Globus pallidus (tissue), 1 donor: ENCODE data around the gene LRMDA.

ENCODE experiments used
- DNase-seq: peaks from one replicate; pipeline ENCODE4 v3.0.0-alpha.2; 2015; ENCODE audit warnings: low spot score

Gene LRMDA

GRCh38 chr10:76338187-76338586 lies 906.8 kb downstream of the LRMDA start:
- no peak for DNase-seq

GRCh38 chr10:76341740-76342139 lies 910.3 kb downstream of the LRMDA start:
- no peak for DNase-seq

GRCh38 chr10:76342996-76343395 lies 911.6 kb downstream of the LRMDA start:
- no peak for DNase-seq

- no peak for DNase-seq
Observed at GRCh38 chr10:76347832-76348231, 916.4 kb downstream of the LRMDA start.

GRCh38 chr10:76350583-76350982 lies 919.2 kb downstream of the LRMDA start:
- no peak for DNase-seq

- no peak for DNase-seq
Observed at GRCh38 chr10:76352300-76352699, 920.9 kb downstream of the LRMDA start.

- no peak for DNase-seq
Observed at GRCh38 chr10:76353237-76353851, 921.9 kb downstream of the LRMDA start.

- no peak for DNase-seq
Observed at GRCh38 chr10:76354212-76354738, 922.9 kb downstream of the LRMDA start.

- no peak for DNase-seq
Observed at GRCh38 chr10:76354921-76355320, 923.5 kb downstream of the LRMDA start.

- no peak for DNase-seq
Observed at GRCh38 chr10:76356557-76356956, 925.1 kb downstream of the LRMDA start.

- no peak for DNase-seq
Observed at GRCh38 chr10:76357726-76358415, 926.4 kb downstream of the LRMDA start.

GRCh38 chr10:76358743-76359395 lies 927.4 kb downstream of the LRMDA start:
- DNase-seq, result no peak

GRCh38 chr10:76375761-76376160 lies 944.3 kb downstream of the LRMDA start:
- no peak for DNase-seq

GRCh38 chr10:76382381-76382851 lies 951.0 kb downstream of the LRMDA start:
- DNase-seq, result no peak

- no peak for DNase-seq
Observed at GRCh38 chr10:76388321-76389023, 957.0 kb downstream of the LRMDA start.

GRCh38 chr10:76393875-76394706 lies 962.7 kb downstream of the LRMDA start:
- no peak for DNase-seq

GRCh38 chr10:76394707-76395042 lies 963.3 kb downstream of the LRMDA start:
- no peak for DNase-seq

GRCh38 chr10:76395251-76395650 lies 963.8 kb downstream of the LRMDA start:
- no peak for DNase-seq

- DNase-seq, result no peak
Observed at GRCh38 chr10:76396134-76396533, 964.7 kb downstream of the LRMDA start.

- no peak for DNase-seq
Observed at GRCh38 chr10:76397181-76398042, 966.0 kb downstream of the LRMDA start.
